Calu3 (cell line): ENCODE measurements around the gene KRTAP10-10. TPM values are rescaled to one million over a fixed set of nuclear protein-coding genes. Genes with fewer than 3 reads are reported as not detected.
"Not testable (repeated sequence)": the region's sequence is repeated elsewhere in the genome, so short reads cannot be mapped to it uniquely, and the experiment has no call there.

Experiments
- BruUV-seq: library from RNA; stranded (reverse); fragments of 400-500 nt; replicated peaks from 2 replicates; lab custom pipeline; 2021; lab: Mats Ljungman, UMichigan
- CTCF ChIA-PET: fragments of 300-600 bp; sonication (Branson Sonifier 250); formaldehyde crosslinking; loops from one replicate; lab custom pipeline; 2022; ENCODE audit warnings: antibody characterized with exemption; lab: Charles Lee
- DNase-seq: peaks from one replicate; pipeline ENCODE4 v3.0.0; 2022
- H3K27ac Mint-ChIP-seq: one replicate; pipeline ENCODE4 v1.8.0; 2022; ENCODE audit warnings: mixed read lengths; ENCODE audit not compliant: unreplicated experiment
- H3K27me3 Mint-ChIP-seq: one replicate; pipeline ENCODE4 v1.8.0; 2022; ENCODE audit warnings: mixed read lengths; ENCODE audit not compliant: unreplicated experiment
- H3K36me3 Mint-ChIP-seq: one replicate; pipeline ENCODE4 v1.8.0; 2022; ENCODE audit warnings: mild to moderate bottlenecking, moderate library complexity, mixed read lengths; ENCODE audit not compliant: insufficient read depth, unreplicated experiment
- H3K4me1 Mint-ChIP-seq: one replicate; pipeline ENCODE4 v1.8.0; 2022; ENCODE audit warnings: mild to moderate bottlenecking, low read depth, mixed read lengths; ENCODE audit not compliant: unreplicated experiment
- H3K4me3 Mint-ChIP-seq: one replicate; pipeline ENCODE4 v1.8.0; 2022; ENCODE audit warnings: mild to moderate bottlenecking, low read depth, moderate library complexity, mixed read lengths; ENCODE audit not compliant: unreplicated experiment
- H3K9me3 Mint-ChIP-seq: one replicate; pipeline ENCODE4 v1.8.0; 2022; ENCODE audit warnings: low read depth, mixed read lengths; ENCODE audit not compliant: unreplicated experiment
- CTCF ChIP-seq: fragments of 200-600 bp; IDR thresholded peaks from one replicate; pipeline ENCODE4 v1.8.0; 2022; ENCODE audit warnings: antibody characterized with exemption; ENCODE audit not compliant: unreplicated experiment
- intact Hi-C: fragments of 100-400 bp; cut with micrococcal nuclease; formaldehyde crosslinking; loops from one replicate; pipeline ENCODE4 v1.10.0; 2022; ENCODE audit not compliant: unreplicated experiment
- total RNA-seq: library from RNA; stranded (reverse); gene quantifications from 2 replicates; pipeline ENCODE4 v1.2.3, GENCODE V29; 2022

The KRTAP10-10 gene
- total RNA-seq, 1 experiment from 2014 or later, result not detected

GRCh38 chr21:44623575-44623974 lies 13.6 kb upstream of the KRTAP10-10 start:
- Mint-ChIP-seq H3K4me1 (no peaks in the 10 kb centered on the region), H3K27me3 (peaks cover 54% of the 10 kb centered on the region), H3K27ac (no peak overlapping the region), H3K36me3 (peaks cover 5% of the 10 kb centered on the region), H3K9me3 (peaks cover 25% of the 10 kb centered on the region), H3K4me3 (no peak overlapping the region)
- DNase-seq, result no peak
- intact Hi-C loops, result no loop called here
- CTCF ChIA-PET, result no interaction called here
- TF ChIP-seq CTCF, result no peak
- no TSS peak for BruUV-seq

- no peak for TF ChIP-seq CTCF
- no peak overlapping the region for H3K4me3 Mint-ChIP-seq
- CTCF ChIA-PET, result no interaction called here
- no peak for DNase-seq
- peaks cover 19% of the 10 kb centered on the region for H3K9me3 Mint-ChIP-seq
- no peaks in the 10 kb centered on the region for H3K36me3 Mint-ChIP-seq
- H3K4me1 Mint-ChIP-seq, result no peaks in the 10 kb centered on the region
- no TSS peak for BruUV-seq
- no peak overlapping the region for H3K27ac Mint-ChIP-seq
- H3K27me3 Mint-ChIP-seq, result peaks cover 53% of the 10 kb centered on the region
- intact Hi-C loops, result no loop called here
These were observed 11.4 kb upstream of the KRTAP10-10 start for GRCh38 chr21:44625756-44626155.

- peaks cover 23% of the 10 kb centered on the region for H3K9me3 Mint-ChIP-seq
- H3K27me3 Mint-ChIP-seq, result peaks cover 58% of the 10 kb centered on the region
- CTCF ChIA-PET, result no interaction called here
- no peak overlapping the region for H3K4me3 Mint-ChIP-seq
- no peak overlapping the region for H3K27ac Mint-ChIP-seq
- no peaks in the 10 kb centered on the region for H3K4me1 Mint-ChIP-seq
- DNase-seq, result no peak
- intact Hi-C loops, result no loop called here
- H3K36me3 Mint-ChIP-seq, result no peaks in the 10 kb centered on the region
- no peak for TF ChIP-seq CTCF
- BruUV-seq, result no TSS peak
These were observed 10.9 kb upstream of the KRTAP10-10 start for GRCh38 chr21:44626262-44626661.

- Mint-ChIP-seq H3K9me3 (peaks cover 26% of the 10 kb centered on the region), H3K27me3 (peaks cover 62% of the 10 kb centered on the region), H3K27ac (no peak within 1 kb of the TSS), H3K4me1 (no peaks in the 10 kb centered on the region), H3K4me3 (no peak within 1 kb of the TSS), H3K36me3 (no peaks in the 10 kb centered on the region)
- no peak for TF ChIP-seq CTCF
- intact Hi-C loops, result no loop called here
- DNase-seq, result no peak
- CTCF ChIA-PET, result interaction anchor here (0.7 kb wide), 1 partner anchor 317 kb away, joined by 3 read pairs; no protein-coding TSS in a partner anchor
- BruUV-seq, result no TSS peak
These were observed 10.4 kb upstream of the KRTAP10-10 start, which contains the start of gene KRTAP10-9 for GRCh38 chr21:44626673-44627143. Gene KRTAP10-9, plus strand, starts transcription at chr21:44627093. Its CDS starts 79 bp downstream, at chr21:44627172.

GRCh38 chr21:44627181-44627822 lies 9.9 kb upstream of the KRTAP10-10 start:
- BruUV-seq, H3K4me1 Mint-ChIP-seq, intact Hi-C loops, H3K27ac Mint-ChIP-seq, DNase-seq, H3K4me3 Mint-ChIP-seq, H3K36me3 Mint-ChIP-seq: not testable (repeated sequence)
- CTCF ChIA-PET, result interaction anchor here (0.7 kb wide), 1 partner anchor 317 kb away, joined by 3 read pairs; no protein-coding TSS in a partner anchor
- H3K9me3 Mint-ChIP-seq, result peaks cover 28% of the 10 kb centered on the region
- peaks cover 68% of the 10 kb centered on the region for H3K27me3 Mint-ChIP-seq

- H3K27me3 Mint-ChIP-seq, result peaks cover 71% of the 10 kb centered on the region
- BruUV-seq, CTCF ChIA-PET, H3K36me3 Mint-ChIP-seq, intact Hi-C loops, DNase-seq, H3K4me3 Mint-ChIP-seq, H3K27ac Mint-ChIP-seq, H3K4me1 Mint-ChIP-seq: not testable (repeated sequence)
- H3K9me3 Mint-ChIP-seq, result peaks cover 25% of the 10 kb centered on the region
These were observed 9.3 kb upstream of the KRTAP10-10 start for GRCh38 chr21:44627831-44628233.
